HCT116 (cell line): ENCODE measurements around the gene ULBP1. TPM values are rescaled to one million over a fixed set of nuclear protein-coding genes. Genes with fewer than 3 reads are reported as not detected.

Experiments
- ATAC-seq: fragments of 200-7000 bp; cut with Tn5 transposase; 2 replicates; pipeline ENCODE4 v1.9.1; 2020; ENCODE audit warnings: mild to moderate bottlenecking, moderate library complexity
- BruUV-seq: library from RNA; stranded (reverse); fragments of 400-500 nt; replicated peaks from 2 replicates; lab custom pipeline; 2021; lab: Mats Ljungman, UMichigan
- CTCF ChIA-PET: fragments of 300-600 bp; sonication (Branson Sonifier 250); formaldehyde crosslinking; loops from one replicate; lab custom pipeline; 2021; ENCODE audit warnings: antibody characterized with exemption; lab: Charles Lee
- POLR2A ChIA-PET: fragments of 300-600, 350-600 bp; sonication (Branson Sonifier 250); formaldehyde crosslinking; loops from one replicate; lab custom pipeline; 2021; ENCODE audit warnings: antibody characterized with exemption; lab: Charles Lee
- RAD21 ChIA-PET, 2 experiments: fragments of 300-600 bp; sonication (Branson Sonifier 250); formaldehyde crosslinking; loops; one replicate each; lab custom pipeline; 2023; ENCODE audit warnings: low total read pairs in 2 of 2; ENCODE audit not compliant: uncharacterized antibody in 2 of 2, unreplicated experiment in 2 of 2, low non-redundant PET in 1 of 2; lab: Charles Lee
- DNase-seq: peaks from one replicate; pipeline ENCODE4 v3.0.0-alpha.2; 2010; ENCODE audit warnings: low read depth, low spot score
- H2AFZ ChIP-seq: fragments of 200-600 bp; shearing (Covaris generic), sonication (generic); 2 replicates; pipeline ENCODE4 v1.6.1; 2017; ENCODE audit warnings: low read depth, mixed run types, mixed read lengths, antibody characterized with exemption, low read length; ENCODE audit not compliant: poor library complexity, severe bottlenecking
- H3K27ac ChIP-seq: 2 replicates; pipeline ENCODE4 v1.5.1; 2012; ENCODE audit warnings: low read depth, low read length
- H3K27me3 ChIP-seq: fragments of 200-600 bp; sonication (generic); 2 replicates; pipeline ENCODE4 v1.6.1; 2016; ENCODE audit warnings: mixed run types, low read length, mixed read lengths; ENCODE audit not compliant: insufficient read depth
- H3K36me3 ChIP-seq, 2 experiments: fragments of 200-500 bp in 1 of 2; fragments of 200-600 bp in 1 of 2; sonication (Bioruptor generic) in 1 of 2; sonication (generic) in 1 of 2; 2 replicates each; pipeline versions ENCODE4 v1.5.1 to v1.6.1; 2014 to 2016; ENCODE audit warnings: low read length in 2 of 2, inconsistent platforms in 1 of 2, mixed read lengths in 1 of 2, mixed run types in 1 of 2; ENCODE audit not compliant: insufficient read depth in 2 of 2, control insufficient read depth in 1 of 2
- H3K4me1 ChIP-seq, 2 experiments: fragments of 200-600 bp in 1 of 2; sonication (generic) in 1 of 2; 2 replicates each; pipeline versions ENCODE4 v1.5.1 to v1.6.1; 2012 to 2017; ENCODE audit warnings: low read length in 2 of 2, inconsistent platforms in 1 of 2, mild to moderate bottlenecking in 1 of 2, mixed read lengths in 1 of 2, mixed run types in 1 of 2, moderate library complexity in 1 of 2; ENCODE audit not compliant: insufficient read depth in 2 of 2, control insufficient read depth in 1 of 2
- H3K4me2 ChIP-seq: fragments of 200-600 bp; sonication (generic); 2 replicates; pipeline ENCODE4 v1.6.1; 2017; ENCODE audit warnings: mixed run types, low read length, mixed read lengths
- H3K4me3 ChIP-seq, 2 experiments: fragments of 200-600 bp in 1 of 2; sonication (generic) in 1 of 2; replicated peaks in 1 of 2; 2 replicates each; pipeline ENCODE4 v1.5.1; 2011 to 2016; ENCODE audit warnings: low read length in 2 of 2, control low read depth in 1 of 2, low read depth in 1 of 2, mild to moderate bottlenecking in 1 of 2, mixed read lengths in 1 of 2, mixed run types in 1 of 2
- H3K79me2 ChIP-seq: fragments of 200-600 bp; sonication (generic); 2 replicates; pipeline ENCODE4 v1.6.1; 2017; ENCODE audit warnings: mild to moderate bottlenecking, mixed run types, low read length, moderate library complexity, mixed read lengths; ENCODE audit not compliant: insufficient read depth
- H3K9ac ChIP-seq: fragments of 200-600 bp; sonication (generic); 2 replicates; pipeline ENCODE4 v1.6.1; 2016; ENCODE audit warnings: low read length, mixed read lengths
- H3K9me2 ChIP-seq: fragments of 200-600 bp; sonication (generic), shearing (Covaris generic); 2 replicates; pipeline ENCODE4 v1.6.1; 2017; ENCODE audit warnings: mixed run types, mild to moderate bottlenecking, moderate library complexity; ENCODE audit not compliant: insufficient read depth
- H3K9me3 ChIP-seq, 2 experiments: fragments of 200-500 bp in 1 of 2; fragments of 200-600 bp in 1 of 2; sonication (Bioruptor generic) in 1 of 2; sonication (generic) in 1 of 2; 2 replicates each; pipeline ENCODE4 v1.6.1; 2014 to 2017; ENCODE audit warnings: low read length in 2 of 2, mixed read lengths in 2 of 2, inconsistent platforms in 1 of 2, low read depth in 1 of 2, mild to moderate bottlenecking in 1 of 2, mixed run types in 1 of 2, moderate library complexity in 1 of 2; ENCODE audit not compliant: control insufficient read depth in 1 of 2, insufficient read depth in 1 of 2
- H4K20me1 ChIP-seq: fragments of 200-600 bp; sonication (generic), shearing (Covaris generic); 2 replicates; pipeline ENCODE4 v1.6.1; 2017; ENCODE audit warnings: mixed run types, mild to moderate bottlenecking, moderate library complexity; ENCODE audit not compliant: insufficient read depth
- CBX3 ChIP-seq: IDR thresholded peaks from 2 replicates; pipeline ENCODE4 v1.6.1; 2012; ENCODE audit warnings: low read depth
- CEBPB ChIP-seq: IDR thresholded peaks from 2 replicates; pipeline ENCODE4 v1.6.1; 2012; ENCODE audit warnings: low read depth
- CTCF ChIP-seq, 3 experiments: fragments of 200-600 bp in 1 of 3; sonication (generic) in 1 of 3; IDR thresholded peaks in 2 of 3; conservative IDR thresholded peaks in 1 of 3; 2 replicates each; pipeline ENCODE4 v1.5.1; 2012 to 2017; ENCODE audit warnings: low read depth in 2 of 3, low read length in 2 of 3, antibody characterized with exemption in 1 of 3, borderline replicate concordance in 1 of 3, control low read depth in 1 of 3, mild to moderate bottlenecking in 1 of 3, mixed read lengths in 1 of 3, mixed run types in 1 of 3, moderate library complexity in 1 of 3; ENCODE audit not compliant: insufficient read depth in 1 of 3
- EZH2phosphoT487 ChIP-seq: fragments of 200-600 bp; IDR thresholded peaks from 2 replicates; pipeline ENCODE4 v1.6.1; 2018; ENCODE audit warnings: antibody characterized with exemption, borderline replicate concordance
- POLR2A ChIP-seq: IDR thresholded peaks from 2 replicates; pipeline ENCODE4 v1.7.0; 2011; ENCODE audit warnings: borderline replicate concordance; ENCODE audit not compliant: insufficient read depth, insufficient read length; ENCODE audit errors: extremely low read depth
- REST ChIP-seq: IDR thresholded peaks from 2 replicates; pipeline ENCODE4 v1.6.1; 2012; ENCODE audit warnings: low read depth
- SRF ChIP-seq: IDR thresholded peaks from 2 replicates; pipeline ENCODE4 v1.6.1; 2012; ENCODE audit warnings: low read depth
- TCF7L2 ChIP-seq: IDR thresholded peaks from 2 replicates; pipeline ENCODE4 v1.7.0; 2011; ENCODE audit warnings: borderline replicate concordance, inconsistent platforms; ENCODE audit not compliant: insufficient read depth, insufficient read length; ENCODE audit errors: extremely low read depth
- YY1 ChIP-seq: IDR thresholded peaks from 2 replicates; pipeline ENCODE4 v1.6.1; 2011; ENCODE audit warnings: low read length, low read depth, moderate library complexity, mild to moderate bottlenecking; ENCODE audit not compliant: insufficient replicate concordance; ENCODE audit errors: extremely low read depth
- ZNF274 ChIP-seq: fragments of 200-500 bp; sonication (Bioruptor generic); IDR thresholded peaks from 2 replicates; pipeline ENCODE4 v1.6.1; 2014; ENCODE audit warnings: mild to moderate bottlenecking, low read depth, low read length, inconsistent platforms
- intact Hi-C: fragments of 100-400 bp; cut with micrococcal nuclease; formaldehyde crosslinking; loops from 2 replicates; pipeline ENCODE4 v1.10.0; 2022
- total RNA-seq: library from RNA; stranded (reverse); gene quantifications from one replicate; pipeline ENCODE4 v1.2.1, GENCODE V29; 2021; ENCODE audit not compliant: unreplicated experiment
- TF ChIP-seq, protein P1 (sequence below): IDR thresholded peaks from 2 replicates; pipeline ENCODE4 v1.6.1; 2012

Gene ULBP1
- total RNA-seq, 1 experiment from 2014 or later, result 12.4 TPM

GRCh38 chr6:149939909-149940671 lies 23.7 kb upstream of the ULBP1 start (continued):
- TF ChIP-seq REST (no peak), EZH2phosphoT487 (no peak), TCF7L2 (no peak), CTCF (IDR thresholded peaks at IDR 0.05 in 2 of 3, conservative IDR thresholded peaks at IDR 0.05 in 1 of 3; ENCODE audit: borderline replicate concordance in 1 of 3, insufficient read depth in 1 of 3, low read depth in 2 of 3, low read length in 2 of 3) (no peak), ZNF274 (no peak)

DNA sequence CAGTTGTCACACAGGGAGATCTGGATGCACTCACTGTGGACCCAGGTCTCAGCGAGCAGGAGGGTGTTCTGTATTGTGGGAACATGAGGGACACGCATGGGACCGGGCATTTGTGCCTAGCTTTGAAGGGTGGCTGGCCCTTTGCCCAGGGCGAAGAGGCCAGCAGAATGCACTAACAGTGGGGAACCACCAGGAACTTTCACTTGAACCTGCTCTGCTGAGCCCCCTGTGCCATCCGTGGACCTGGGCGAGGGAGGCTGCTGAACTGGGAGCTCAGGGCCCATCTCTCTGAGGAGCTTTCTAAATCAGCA lies 23.1 kb upstream of the ULBP1 start:
- H3K79me2 ChIP-seq, result no peaks in the 10 kb centered on the region
- H3K4me2 ChIP-seq, result no peak overlapping the region
- H3K27me3 ChIP-seq, result no peaks in the 10 kb centered on the region
- H3K9me3 ChIP-seq, result no peaks in the 10 kb centered on the region
- no peak overlapping the region for H3K27ac ChIP-seq
- DNase-seq, result no peak
- ChIA-PET RAD21 (interaction anchor here in 1 of 2 experiments (0.6 kb wide), 1 partner anchor 376 kb away, joined by 3 read pairs; no protein-coding TSS in a partner anchor), POLR2A (no interaction called here), CTCF (no interaction called here)
- H3K9ac ChIP-seq, result no peak overlapping the region
- H4K20me1 ChIP-seq, result no peaks in the 10 kb centered on the region
- peaks cover 2 to 11% of the 10 kb centered on the region in 2 experiments; a peak in 2 of 4 replicates for H3K4me1 ChIP-seq
- no peak overlapping the region for H3K4me3 ChIP-seq
- intact Hi-C loops, result no loop called here
- TF ChIP-seq EZH2phosphoT487 (no peak), CEBPB (no peak), YY1 (no peak), ZNF274 (no peak), SRF (no peak), POLR2A (no peak), CBX3 (no peak)
- TF ChIP-seq, protein P1, sequence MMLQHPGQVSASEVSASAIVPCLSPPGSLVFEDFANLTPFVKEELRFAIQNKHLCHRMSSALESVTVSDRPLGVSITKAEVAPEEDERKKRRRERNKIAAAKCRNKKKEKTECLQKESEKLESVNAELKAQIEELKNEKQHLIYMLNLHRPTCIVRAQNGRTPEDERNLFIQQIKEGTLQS, result no peak
- no peaks in the 10 kb centered on the region for H3K9me2 ChIP-seq
- no peak overlapping the region for H2AFZ ChIP-seq
- no peak for ATAC-seq
- no peaks in the 10 kb centered on the region for H3K36me3 ChIP-seq
- BruUV-seq, result no TSS peak
